HepG2 (cell line): Measurements from ENCODE around the gene MYO18A.

Source experiments
- POLR2A ChIP-seq, 2 experiments: IDR thresholded peaks; 2 replicates each; pipeline ENCODE4 v1.6.1; 2011; ENCODE audit warnings: low read depth in 2 of 2, low read length in 2 of 2, mild to moderate bottlenecking in 1 of 2, moderate library complexity in 1 of 2; ENCODE audit not compliant: insufficient read depth in 1 of 2
- U2AF1 ChIP-seq: fragments of 200-400 bp; formaldehyde crosslinking; optimal IDR thresholded peaks from 2 replicates; pipeline ENCODE3; 2017; ENCODE audit warnings: mild to moderate bottlenecking, low read depth, low read length
- ZNF766 ChIP-seq: sonication (generic); formaldehyde crosslinking; IDR thresholded peaks from 2 replicates; pipeline ENCODE4 v1.5.0; 2020; ENCODE audit warnings: missing genetic modification reagents, borderline replicate concordance
- TF ChIP-seq, protein P1 (sequence below): sonication (generic); formaldehyde crosslinking; IDR thresholded peaks from 2 replicates; pipeline ENCODE4 v1.5.0; 2020; ENCODE audit warnings: mild to moderate bottlenecking, missing genetic modification reagents, moderate library complexity
- TF ChIP-seq, protein P2 (sequence below): sonication (generic); formaldehyde crosslinking; IDR thresholded peaks from 2 replicates; pipeline ENCODE4 v1.4.0; 2020; ENCODE audit warnings: missing genetic modification reagents
- TF ChIP-seq, protein P3 (sequence below): sonication (generic); formaldehyde crosslinking; IDR thresholded peaks from 2 replicates; pipeline ENCODE4 v1.5.0; 2020; ENCODE audit warnings: mild to moderate bottlenecking, missing genetic modification reagents

DNA sequence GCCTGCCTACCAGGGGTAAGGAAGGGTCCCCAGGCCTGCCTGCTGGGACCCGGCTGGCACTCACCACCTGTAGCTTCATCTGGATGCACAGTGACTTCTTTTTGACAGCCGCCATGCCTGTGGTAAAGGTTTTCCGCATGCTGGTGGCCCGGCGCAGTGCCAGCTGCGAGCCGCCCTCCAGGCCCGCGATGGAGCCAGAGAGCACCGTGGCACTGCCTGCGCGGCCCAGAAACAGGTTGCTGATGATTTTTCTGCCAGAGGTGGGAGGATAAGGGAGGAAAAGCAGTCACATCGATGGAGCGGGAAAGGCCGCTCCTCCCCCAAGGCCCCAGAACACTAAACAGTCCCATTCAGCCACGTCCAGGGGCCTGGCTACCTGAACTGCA is 69.8 kb downstream of the MYO18A start:
- TF ChIP-seq, protein P1, sequence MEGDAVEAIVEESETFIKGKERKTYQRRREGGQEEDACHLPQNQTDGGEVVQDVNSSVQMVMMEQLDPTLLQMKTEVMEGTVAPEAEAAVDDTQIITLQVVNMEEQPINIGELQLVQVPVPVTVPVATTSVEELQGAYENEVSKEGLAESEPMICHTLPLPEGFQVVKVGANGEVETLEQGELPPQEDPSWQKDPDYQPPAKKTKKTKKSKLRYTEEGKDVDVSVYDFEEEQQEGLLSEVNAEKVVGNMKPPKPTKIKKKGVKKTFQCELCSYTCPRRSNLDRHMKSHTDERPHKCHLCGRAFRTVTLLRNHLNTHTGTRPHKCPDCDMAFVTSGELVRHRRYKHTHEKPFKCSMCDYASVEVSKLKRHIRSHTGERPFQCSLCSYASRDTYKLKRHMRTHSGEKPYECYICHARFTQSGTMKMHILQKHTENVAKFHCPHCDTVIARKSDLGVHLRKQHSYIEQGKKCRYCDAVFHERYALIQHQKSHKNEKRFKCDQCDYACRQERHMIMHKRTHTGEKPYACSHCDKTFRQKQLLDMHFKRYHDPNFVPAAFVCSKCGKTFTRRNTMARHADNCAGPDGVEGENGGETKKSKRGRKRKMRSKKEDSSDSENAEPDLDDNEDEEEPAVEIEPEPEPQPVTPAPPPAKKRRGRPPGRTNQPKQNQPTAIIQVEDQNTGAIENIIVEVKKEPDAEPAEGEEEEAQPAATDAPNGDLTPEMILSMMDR (CRISPR knock-in tag): no peak
- no peak for TF ChIP-seq ZNF766 (CRISPR knock-in tag)
- no peak for TF ChIP-seq U2AF1
- TF ChIP-seq, protein P2, sequence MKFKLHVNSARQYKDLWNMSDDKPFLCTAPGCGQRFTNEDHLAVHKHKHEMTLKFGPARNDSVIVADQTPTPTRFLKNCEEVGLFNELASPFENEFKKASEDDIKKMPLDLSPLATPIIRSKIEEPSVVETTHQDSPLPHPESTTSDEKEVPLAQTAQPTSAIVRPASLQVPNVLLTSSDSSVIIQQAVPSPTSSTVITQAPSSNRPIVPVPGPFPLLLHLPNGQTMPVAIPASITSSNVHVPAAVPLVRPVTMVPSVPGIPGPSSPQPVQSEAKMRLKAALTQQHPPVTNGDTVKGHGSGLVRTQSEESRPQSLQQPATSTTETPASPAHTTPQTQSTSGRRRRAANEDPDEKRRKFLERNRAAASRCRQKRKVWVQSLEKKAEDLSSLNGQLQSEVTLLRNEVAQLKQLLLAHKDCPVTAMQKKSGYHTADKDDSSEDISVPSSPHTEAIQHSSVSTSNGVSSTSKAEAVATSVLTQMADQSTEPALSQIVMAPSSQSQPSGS (CRISPR knock-in tag): no peak
- TF ChIP-seq POLR2A (IDR thresholded peaks at IDR 0.05; ENCODE audit: insufficient read depth in 1 of 2, low read depth in 2 of 2, low read length in 2 of 2): no peak
- TF ChIP-seq, protein P3, sequence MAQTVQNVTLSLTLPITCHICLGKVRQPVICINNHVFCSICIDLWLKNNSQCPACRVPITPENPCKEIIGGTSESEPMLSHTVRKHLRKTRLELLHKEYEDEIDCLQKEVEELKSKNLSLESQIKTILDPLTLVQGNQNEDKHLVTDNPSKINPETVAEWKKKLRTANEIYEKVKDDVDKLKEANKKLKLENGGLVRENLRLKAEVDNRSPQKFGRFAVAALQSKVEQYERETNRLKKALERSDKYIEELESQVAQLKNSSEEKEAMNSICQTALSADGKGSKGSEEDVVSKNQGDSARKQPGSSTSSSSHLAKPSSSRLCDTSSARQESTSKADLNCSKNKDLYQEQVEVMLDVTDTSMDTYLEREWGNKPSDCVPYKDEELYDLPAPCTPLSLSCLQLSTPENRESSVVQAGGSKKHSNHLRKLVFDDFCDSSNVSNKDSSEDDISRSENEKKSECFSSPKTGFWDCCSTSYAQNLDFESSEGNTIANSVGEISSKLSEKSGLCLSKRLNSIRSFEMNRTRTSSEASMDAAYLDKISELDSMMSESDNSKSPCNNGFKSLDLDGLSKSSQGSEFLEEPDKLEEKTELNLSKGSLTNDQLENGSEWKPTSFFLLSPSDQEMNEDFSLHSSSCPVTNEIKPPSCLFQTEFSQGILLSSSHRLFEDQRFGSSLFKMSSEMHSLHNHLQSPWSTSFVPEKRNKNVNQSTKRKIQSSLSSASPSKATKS: no peak
